DND-41 (cell line): ENCODE results near the gene DOCK6.
A peak's percentile ranks its signal among the peaks of the same experiment; 100 is the strongest.

Source experiments
- ATAC-seq: fragments of 200-7000 bp; cut with Tn5 transposase; 3 replicates; pipeline ENCODE4 v1.9.1; 2021; ENCODE audit warnings: low read depth; ENCODE audit not compliant: insufficient read depth
- DNase-seq: peaks from one replicate; pipeline ENCODE4 v3.0.0-alpha.2; 2020
- H2AFZ ChIP-seq: 2 replicates; pipeline ENCODE4 v1.6.0; 2012; ENCODE audit warnings: low read depth, low read length
- H3K27ac ChIP-seq: 2 replicates; pipeline ENCODE4 v1.5.1; 2012; ENCODE audit warnings: low read length, inconsistent platforms
- H3K27me3 ChIP-seq: fragments of 200-600 bp; sonication (generic); 2 replicates; pipeline ENCODE4 v1.6.0; 2012; ENCODE audit warnings: low read length, mild to moderate bottlenecking, inconsistent platforms; ENCODE audit not compliant: insufficient read depth, poor library complexity
- H3K36me3 ChIP-seq: 2 replicates; pipeline ENCODE4 v1.5.1; 2012; ENCODE audit warnings: low read length, inconsistent platforms; ENCODE audit not compliant: insufficient read depth
- H3K4me1 ChIP-seq: 2 replicates; pipeline ENCODE4 v1.5.1; 2012; ENCODE audit warnings: mild to moderate bottlenecking, low read length; ENCODE audit not compliant: insufficient read depth
- H3K4me2 ChIP-seq: 2 replicates; pipeline ENCODE4 v1.6.0; 2012; ENCODE audit warnings: mild to moderate bottlenecking, moderate library complexity, low read length, inconsistent platforms; ENCODE audit not compliant: insufficient read depth
- H3K4me3 ChIP-seq, 2 experiments: fragments of 200-600 bp in 1 of 2; shearing (Covaris generic) in 1 of 2; 2 replicates each; pipeline ENCODE4 v1.5.1; 2012 to 2016; ENCODE audit warnings: inconsistent platforms in 2 of 2, low read length in 2 of 2, mild to moderate bottlenecking in 2 of 2, low read depth in 1 of 2, moderate library complexity in 1 of 2
- H3K79me2 ChIP-seq: 2 replicates; pipeline ENCODE4 v1.6.0; 2012; ENCODE audit warnings: low read length, inconsistent platforms; ENCODE audit not compliant: insufficient read depth
- H3K9ac ChIP-seq: 2 replicates; pipeline ENCODE4 v1.6.0; 2012; ENCODE audit warnings: low read depth, mild to moderate bottlenecking, inconsistent platforms, low read length, moderate library complexity
- H3K9me3 ChIP-seq: 2 replicates; pipeline ENCODE4 v1.5.1; 2012; ENCODE audit warnings: low read length, moderate library complexity, mild to moderate bottlenecking, inconsistent platforms; ENCODE audit not compliant: insufficient read depth, severe bottlenecking
- H4K20me1 ChIP-seq: 2 replicates; pipeline ENCODE4 v1.6.0; 2012; ENCODE audit warnings: low read length; ENCODE audit not compliant: insufficient read depth
- CTCF ChIP-seq: IDR thresholded peaks from 2 replicates; pipeline ENCODE4 v1.5.1; 2012; ENCODE audit warnings: borderline replicate concordance, low read length, moderate library complexity, mild to moderate bottlenecking; ENCODE audit not compliant: poor library complexity, severe bottlenecking; ENCODE audit errors: extremely low read depth
- EZH2 ChIP-seq: IDR thresholded peaks from 3 replicates; pipeline ENCODE4 v1.6.1; 2012; ENCODE audit warnings: borderline replicate concordance, low read depth, mild to moderate bottlenecking, moderate library complexity, low read length, inconsistent platforms; ENCODE audit not compliant: severe bottlenecking

The DOCK6 gene

GRCh38 chr19:11300811-11301120, 38.4 kb upstream of the DOCK6 start:
- ATAC-seq (no peak), DNase-seq (no peak)
- H3K27ac ChIP-seq, result no peak overlapping the region
- no peak overlapping the region for H3K9ac ChIP-seq
- no peak overlapping the region for H3K4me3 ChIP-seq
- H3K27me3 ChIP-seq, result no peaks in the 10 kb centered on the region
- no peaks in the 10 kb centered on the region for H3K36me3 ChIP-seq
- H2AFZ ChIP-seq, result no peak overlapping the region
- no peak overlapping the region for H3K4me2 ChIP-seq
- H3K4me1 ChIP-seq, result peaks cover 3% of the 10 kb centered on the region; the same call in 1 of the 2 replicates
- H3K9me3 ChIP-seq, result no peaks in the 10 kb centered on the region
- no peaks in the 10 kb centered on the region for H4K20me1 ChIP-seq
- no peaks in the 10 kb centered on the region for H3K79me2 ChIP-seq
- TF ChIP-seq EZH2, result no peak
- no peak for TF ChIP-seq CTCF

GRCh38 chr19:11299946-11300810, 37.9 kb upstream of the DOCK6 start:
- peaks cover 3% of the 10 kb centered on the region; the same call in 1 of the 2 replicates for H3K4me1 ChIP-seq
- no peak overlapping the region for H3K4me3 ChIP-seq
- H3K27ac ChIP-seq, result no peak overlapping the region
- H2AFZ ChIP-seq, result peak overlapping the region; percentile 25; the same call in 1 of the 2 replicates
- H3K36me3 ChIP-seq, result no peaks in the 10 kb centered on the region
- no peaks in the 10 kb centered on the region for H3K9me3 ChIP-seq
- no peaks in the 10 kb centered on the region for H3K27me3 ChIP-seq
- no peak overlapping the region for H3K4me2 ChIP-seq
- no peak for DNase-seq
- H3K9ac ChIP-seq, result no peak overlapping the region
- no peak for ATAC-seq
- no peaks in the 10 kb centered on the region for H3K79me2 ChIP-seq
- TF ChIP-seq EZH2, result no peak
- no peak for TF ChIP-seq CTCF
- H4K20me1 ChIP-seq, result no peaks in the 10 kb centered on the region

- H3K9ac ChIP-seq, result no peak overlapping the region
- no peak overlapping the region for H2AFZ ChIP-seq
- H3K36me3 ChIP-seq, result no peaks in the 10 kb centered on the region
Measured at GRCh38 chr19:11296264-11296663, 33.9 kb upstream of the DOCK6 start.

More at GRCh38 chr19:11296264-11296663, 33.9 kb upstream of the DOCK6 start:
- Histone ChIP-seq H3K27me3 (no peaks in the 10 kb centered on the region), H3K9me3 (no peaks in the 10 kb centered on the region), H3K4me3 (no peak overlapping the region), H3K4me2 (no peak overlapping the region), H3K27ac (no peak overlapping the region), H4K20me1 (no peaks in the 10 kb centered on the region), H3K4me1 (peaks cover 15% of the 10 kb centered on the region), H3K79me2 (no peaks in the 10 kb centered on the region)
- ATAC-seq (no peak), DNase-seq (no peak)
- TF ChIP-seq CTCF (no peak), EZH2 (no peak)
